Testis (tissue), 2 donors: ENCODE data around the gene FAM20A.

Experiments
- POLR2A ChIP-seq: fragments of 450-650 bp; IDR thresholded peaks from one replicate; pipeline ENCODE4 v1.6.1; 2017; ENCODE audit warnings: antibody characterized with exemption, mild to moderate bottlenecking, moderate library complexity
- TF ChIP-seq, protein P1 (sequence below), 3 experiments: fragments of 450-650 bp in 2 of 3; fragments of 200-600 bp in 1 of 3; sonication (generic) in 1 of 3; IDR thresholded peaks; one replicate each; pipeline ENCODE4 v1.5.1; 2016 to 2019; ENCODE audit warnings: antibody characterized with exemption in 3 of 3, mild to moderate bottlenecking in 2 of 3, moderate library complexity in 1 of 3

DNA sequence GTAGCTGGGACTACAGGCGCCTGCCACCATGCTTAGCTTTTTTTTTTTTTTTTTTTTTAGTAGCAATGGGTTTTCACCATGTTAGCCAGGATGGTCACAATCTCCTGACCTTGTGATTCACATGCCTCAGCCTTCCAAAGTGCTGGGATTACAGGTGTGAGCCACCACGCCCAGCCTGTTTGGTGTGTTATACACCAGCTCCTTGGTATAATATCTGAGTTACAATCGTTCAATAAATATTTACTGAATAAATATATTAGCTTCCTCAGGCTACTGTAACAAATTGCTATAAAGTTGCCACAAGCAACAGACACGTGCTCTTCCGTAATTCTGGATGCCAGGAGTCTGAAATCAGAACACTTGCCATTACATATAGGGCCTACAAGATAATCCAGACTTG is 13.6 kb upstream of the FAM20A start:
- TF ChIP-seq, protein P1, sequence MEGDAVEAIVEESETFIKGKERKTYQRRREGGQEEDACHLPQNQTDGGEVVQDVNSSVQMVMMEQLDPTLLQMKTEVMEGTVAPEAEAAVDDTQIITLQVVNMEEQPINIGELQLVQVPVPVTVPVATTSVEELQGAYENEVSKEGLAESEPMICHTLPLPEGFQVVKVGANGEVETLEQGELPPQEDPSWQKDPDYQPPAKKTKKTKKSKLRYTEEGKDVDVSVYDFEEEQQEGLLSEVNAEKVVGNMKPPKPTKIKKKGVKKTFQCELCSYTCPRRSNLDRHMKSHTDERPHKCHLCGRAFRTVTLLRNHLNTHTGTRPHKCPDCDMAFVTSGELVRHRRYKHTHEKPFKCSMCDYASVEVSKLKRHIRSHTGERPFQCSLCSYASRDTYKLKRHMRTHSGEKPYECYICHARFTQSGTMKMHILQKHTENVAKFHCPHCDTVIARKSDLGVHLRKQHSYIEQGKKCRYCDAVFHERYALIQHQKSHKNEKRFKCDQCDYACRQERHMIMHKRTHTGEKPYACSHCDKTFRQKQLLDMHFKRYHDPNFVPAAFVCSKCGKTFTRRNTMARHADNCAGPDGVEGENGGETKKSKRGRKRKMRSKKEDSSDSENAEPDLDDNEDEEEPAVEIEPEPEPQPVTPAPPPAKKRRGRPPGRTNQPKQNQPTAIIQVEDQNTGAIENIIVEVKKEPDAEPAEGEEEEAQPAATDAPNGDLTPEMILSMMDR (IDR thresholded peaks at IDR 0.05) = no peak
- no peak for TF ChIP-seq POLR2A
